ENCODE data around the gene IL22RA2.
"Not testable (repeated sequence)": the region's sequence is repeated elsewhere in the genome, so short reads cannot be mapped to it uniquely, and the experiment has no call there.

IL22RA2 gene

GRCh38 chr6:137121401-137121997 lies 51.9 kb downstream of the IL22RA2 start:
- FAIRE-seq = no peak

DNA sequence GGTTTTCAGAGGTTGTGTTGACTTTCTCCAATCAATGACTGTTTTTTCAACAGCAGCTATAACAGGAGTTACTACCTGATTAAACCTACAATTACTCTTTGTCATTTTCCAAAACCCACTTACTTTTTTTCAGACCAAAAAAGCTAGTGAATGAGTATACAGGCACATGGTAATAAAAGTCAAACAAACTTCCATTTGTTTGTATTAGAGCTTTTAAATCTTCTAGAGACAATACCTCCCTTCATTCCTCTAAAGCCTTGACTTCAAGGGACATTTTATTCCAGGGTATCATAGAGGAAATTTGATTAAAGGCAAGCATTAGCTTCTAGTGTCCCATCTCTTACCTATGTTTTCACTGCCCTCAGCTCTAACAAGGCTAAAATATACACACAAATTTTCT lies 52.7 kb downstream of the IL22RA2 start:
- no peak for FAIRE-seq

DNA sequence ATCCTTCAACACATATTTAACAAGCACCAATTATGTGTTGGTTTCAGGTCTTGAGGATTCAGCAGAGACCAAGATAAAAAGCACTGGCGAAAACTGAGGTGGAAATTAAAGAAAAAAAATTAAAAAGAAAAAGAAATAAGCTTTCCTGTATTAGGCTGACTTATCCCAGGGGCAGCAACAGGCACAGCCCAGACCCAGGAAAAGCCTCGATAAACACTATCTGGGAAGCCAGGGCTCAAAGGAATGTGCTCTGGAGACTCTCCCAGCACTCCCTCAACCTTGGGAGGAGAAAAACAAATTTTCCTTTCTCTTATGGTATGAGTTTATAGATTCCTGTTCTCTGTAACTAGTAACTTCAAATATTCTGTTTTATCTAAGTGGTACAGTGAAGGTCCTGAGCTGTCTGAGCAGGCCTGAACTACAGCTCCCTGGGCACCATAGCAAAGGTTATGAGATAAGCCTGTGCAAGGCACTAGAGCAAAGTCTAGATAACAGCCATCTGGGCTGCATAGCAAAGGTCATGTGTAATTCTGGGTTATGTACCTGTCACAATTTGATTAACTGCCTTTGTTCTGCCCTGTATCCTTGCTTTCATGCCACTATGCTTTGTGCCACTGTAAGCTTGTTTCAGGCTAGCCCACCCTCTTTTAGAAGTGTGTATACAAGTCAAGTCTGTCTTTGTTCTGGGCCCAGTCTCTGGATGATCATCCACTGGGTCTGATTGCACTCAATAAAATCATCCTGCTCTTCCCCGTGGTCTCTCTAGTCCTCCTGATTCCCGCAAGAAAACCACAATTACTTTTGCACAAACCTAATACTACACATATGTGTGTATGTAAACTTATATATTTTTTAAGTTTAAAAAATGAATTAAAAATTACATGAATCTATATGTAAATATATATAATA lies 54.0 kb downstream of the IL22RA2 start:
- FAIRE-seq = no peak

DNA sequence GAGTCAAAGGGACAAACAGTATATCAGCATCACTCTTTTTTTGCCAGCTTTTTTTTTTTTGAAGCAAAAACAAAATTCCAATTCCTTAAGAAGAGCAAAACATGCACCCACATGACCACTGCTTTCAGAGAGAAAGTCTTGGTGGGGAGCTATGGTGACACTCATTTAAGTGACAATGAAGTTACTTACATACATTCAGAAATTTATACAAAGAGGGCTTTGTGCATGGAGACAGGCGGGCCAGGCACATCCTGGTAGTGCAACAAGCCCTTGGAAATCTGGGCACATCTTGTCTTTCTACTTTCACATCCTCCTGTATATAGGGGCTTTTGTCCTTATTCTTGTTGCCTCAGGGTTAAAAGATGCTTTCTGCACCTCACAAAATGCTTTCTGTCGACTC lies 55.9 kb downstream of the IL22RA2 start:
- FAIRE-seq = no peak

- no peak for FAIRE-seq
Measured at GRCh38 chr6:137116807-137117206, 56.6 kb downstream of the IL22RA2 start.

DNA sequence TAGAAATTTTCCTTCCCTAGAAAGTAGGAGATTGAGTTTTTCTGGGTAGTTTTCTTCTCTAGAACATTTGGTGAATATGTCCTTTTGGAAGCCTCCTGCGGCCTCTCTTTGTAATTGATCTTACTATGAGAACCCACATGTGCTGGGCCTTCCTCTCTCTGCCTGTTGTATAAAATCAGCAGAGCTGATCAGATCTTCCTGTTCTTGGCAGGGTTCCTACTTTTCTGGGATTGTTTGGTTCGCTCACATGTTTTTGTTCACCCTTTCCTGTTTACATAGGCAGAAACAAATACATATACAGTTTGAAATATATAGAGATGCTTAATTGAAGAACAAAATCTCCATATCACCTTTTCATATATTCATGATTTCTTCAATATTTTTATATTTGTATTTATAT lies 57.8 kb downstream of the IL22RA2 start:
- FAIRE-seq = peak; percentile 78

GRCh38 chr6:137112067-137112355 lies 61.4 kb downstream of the IL22RA2 start:
- FAIRE-seq = no peak

GRCh38 chr6:137111296-137112066 lies 62.0 kb downstream of the IL22RA2 start:
- no peak for FAIRE-seq

GRCh38 chr6:137107767-137108105 lies 65.7 kb downstream of the IL22RA2 start:
- no peak for FAIRE-seq

DNA sequence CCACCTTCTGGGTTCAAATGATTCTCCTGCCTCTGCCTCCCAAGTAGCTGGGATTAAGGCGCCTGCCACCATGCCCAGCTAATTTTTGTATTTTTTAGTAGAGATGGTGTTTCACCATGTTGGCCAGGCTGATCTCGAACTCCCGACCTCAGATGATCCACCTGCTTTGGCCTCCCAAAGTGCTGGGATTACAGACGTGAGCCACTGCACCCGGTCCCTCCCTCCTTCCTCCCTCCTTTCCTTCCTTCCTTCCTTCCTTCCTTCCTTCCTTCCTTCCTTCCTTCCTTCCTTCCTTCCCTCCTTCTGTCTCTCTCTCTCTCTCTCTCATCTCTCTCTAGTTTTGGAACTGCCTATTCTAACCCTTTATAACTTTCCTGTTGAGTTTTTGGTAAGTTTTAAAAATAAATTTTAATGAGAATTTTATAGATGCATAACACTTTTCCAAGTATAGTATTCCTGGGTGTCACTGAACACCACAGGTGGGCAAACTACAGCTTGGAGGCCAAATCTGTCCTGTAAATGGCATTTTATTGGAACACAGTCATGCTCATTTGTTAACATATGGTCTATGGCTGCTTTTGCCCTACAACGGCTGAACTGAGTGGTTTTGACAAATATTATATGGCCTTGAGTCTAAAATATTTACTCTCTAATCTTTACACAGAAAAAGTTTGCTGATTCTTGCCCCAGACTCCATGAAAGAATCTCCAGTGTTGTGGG lies 66.2 kb downstream of the IL22RA2 start:
- not testable (repeated sequence) for FAIRE-seq

DNA sequence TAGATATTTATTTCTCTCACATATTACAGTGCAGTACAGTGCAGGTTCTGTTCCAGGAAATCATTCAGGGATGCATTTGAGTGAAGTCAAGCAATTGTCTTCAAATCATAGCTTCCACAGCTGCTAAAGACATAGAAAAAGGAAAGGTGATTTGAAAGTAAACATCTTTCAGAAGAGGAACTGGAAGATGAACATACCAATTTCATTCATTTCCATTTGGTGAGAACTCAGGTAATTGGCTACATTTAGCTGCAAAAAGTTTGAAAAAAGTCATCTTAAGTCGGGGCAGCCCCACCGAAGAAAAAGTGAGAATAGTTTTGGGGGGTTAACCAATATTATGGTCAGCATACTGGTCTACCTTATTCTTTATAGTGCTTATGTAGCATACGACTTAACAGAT lies 67.3 kb downstream of the IL22RA2 start:
- no peak for FAIRE-seq

DNA sequence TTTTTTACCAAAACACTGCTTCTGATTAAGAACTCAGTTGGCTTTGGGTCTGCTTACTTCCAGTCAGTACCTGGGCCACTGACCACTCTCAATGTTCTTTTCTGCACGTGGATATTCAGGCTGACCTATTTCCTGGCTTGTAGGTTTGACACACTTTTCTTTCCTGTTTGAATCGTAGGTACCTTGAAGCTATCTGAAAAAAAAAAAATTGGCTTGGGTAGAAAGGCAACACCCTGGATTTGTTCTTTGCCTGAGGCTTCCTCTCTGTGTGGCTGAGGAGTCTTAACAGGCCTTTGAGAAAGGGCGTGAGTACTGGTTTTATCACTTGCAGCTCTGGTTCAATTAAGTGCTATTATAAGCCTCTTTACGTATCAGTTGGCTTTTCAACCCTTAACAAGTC lies 68.1 kb downstream of the IL22RA2 start:
- no peak for FAIRE-seq

DNA sequence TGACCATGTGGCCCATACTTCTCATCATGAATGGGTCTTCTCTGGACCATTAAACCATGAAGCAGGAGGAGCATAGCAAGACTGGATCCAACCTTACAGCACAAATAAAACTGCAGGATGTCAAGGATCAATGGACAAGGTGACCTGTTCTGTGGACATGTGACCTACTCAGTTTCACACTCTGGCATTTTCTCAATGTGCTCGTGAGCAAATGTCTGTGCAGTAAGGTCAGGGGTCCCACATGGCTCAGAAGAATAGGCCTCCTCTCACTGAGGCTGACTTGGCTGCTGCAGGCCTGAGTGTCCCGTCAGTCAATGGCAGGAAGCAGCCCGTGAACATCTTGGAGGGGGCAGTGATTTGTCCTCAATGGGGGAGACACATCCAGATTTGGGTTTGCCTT lies 68.5 kb downstream of the IL22RA2 start:
- no peak for FAIRE-seq

GRCh38 chr6:137102851-137103492 lies 70.5 kb downstream of the IL22RA2 start:
- no peak for FAIRE-seq

DNA sequence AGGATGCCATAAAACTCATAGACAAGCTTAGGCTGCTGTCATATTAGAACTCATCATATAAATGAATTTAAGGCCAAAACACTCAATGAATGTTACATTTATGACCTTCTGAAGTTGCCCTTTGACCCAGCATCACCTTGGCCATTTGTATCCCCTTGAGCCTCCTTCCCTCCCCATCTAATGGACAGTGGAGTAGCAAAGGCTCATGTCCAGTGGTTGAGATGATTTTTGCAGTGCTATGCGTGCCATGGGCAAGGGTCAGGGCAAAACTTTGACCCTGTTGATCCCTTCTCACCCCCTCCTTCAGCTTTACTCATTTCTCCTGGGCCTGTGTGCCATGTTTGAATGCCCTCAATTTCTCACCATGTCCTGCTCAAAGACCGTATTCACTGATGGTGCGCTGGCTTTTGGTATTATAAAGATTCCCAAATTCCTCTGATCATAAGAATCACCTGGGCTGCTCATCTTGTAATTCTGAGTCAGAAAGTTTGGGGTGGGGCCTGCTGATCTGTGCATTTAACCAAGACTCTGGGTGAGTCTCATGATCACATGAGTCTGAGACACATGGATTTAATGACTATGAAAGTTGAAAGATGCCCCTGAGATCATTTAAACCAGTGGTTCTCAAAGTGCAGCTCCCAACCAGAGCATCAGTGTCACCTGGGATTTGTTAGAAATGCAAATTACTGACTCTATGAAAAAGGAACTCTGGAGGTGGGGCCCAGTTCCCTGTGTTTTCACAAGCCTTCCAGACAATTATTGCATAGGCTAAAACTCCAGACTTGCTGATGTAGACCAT lies 71.2 kb downstream of the IL22RA2 start:
- FAIRE-seq = no peak

GRCh38 chr6:137099689-137100403 lies 73.6 kb downstream of the IL22RA2 start:
- no peak for FAIRE-seq

- no peak for FAIRE-seq
Measured at GRCh38 chr6:137097526-137097925, 75.9 kb downstream of the IL22RA2 start.

- no peak for FAIRE-seq
Measured at GRCh38 chr6:137097057-137097456, 76.4 kb downstream of the IL22RA2 start.

GRCh38 chr6:137095651-137096238 lies 77.7 kb downstream of the IL22RA2 start:
- FAIRE-seq = no peak

GRCh38 chr6:137095093-137095492 lies 78.4 kb downstream of the IL22RA2 start:
- no peak for FAIRE-seq

All from A204.1 (cell line).